GM21526 (cell line): Measurements from ENCODE around the gene AARSD1.
"Not testable (repeated sequence)": the region's sequence is repeated elsewhere in the genome, so short reads cannot be mapped to it uniquely, and the experiment has no call there.

ENCODE experiments used
- ATAC-seq: cut with Tn5 transposase; IDR thresholded peaks from one replicate; pipeline ENCODE4 v1.9.1; 2021; ENCODE audit warnings: moderate library complexity; ENCODE audit not compliant: unreplicated experiment, low FRiP score

The AARSD1 gene

GRCh38 chr17:42964161-42964932 is at the start of gene AARSD1:
TSS of gene AARSD1 (minus strand) at chr17:42964454. CDS start at chr17:42964440, 14 bp downstream.
- ATAC-seq: peak; percentile 74

DNA sequence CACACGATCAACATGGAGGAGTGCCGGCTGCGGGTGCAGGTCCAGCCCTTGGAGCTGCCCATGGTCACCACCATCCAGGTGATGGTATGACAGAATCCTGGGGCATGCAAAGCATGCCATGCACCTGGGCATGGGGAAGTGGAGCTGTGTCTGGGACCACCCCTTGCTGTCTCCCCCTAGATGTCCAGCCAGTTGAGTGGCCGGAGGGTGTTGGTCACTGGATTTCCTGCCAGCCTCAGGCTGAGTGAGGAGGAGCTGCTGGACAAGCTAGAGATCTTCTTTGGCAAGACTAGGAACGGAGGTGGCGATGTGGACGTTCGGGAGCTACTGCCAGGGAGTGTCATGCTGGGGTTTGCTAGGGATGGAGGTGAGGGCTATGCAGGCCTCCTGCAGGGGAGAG is 49.0 kb upstream of the AARSD1 start:
- ATAC-seq: no peak

DNA sequence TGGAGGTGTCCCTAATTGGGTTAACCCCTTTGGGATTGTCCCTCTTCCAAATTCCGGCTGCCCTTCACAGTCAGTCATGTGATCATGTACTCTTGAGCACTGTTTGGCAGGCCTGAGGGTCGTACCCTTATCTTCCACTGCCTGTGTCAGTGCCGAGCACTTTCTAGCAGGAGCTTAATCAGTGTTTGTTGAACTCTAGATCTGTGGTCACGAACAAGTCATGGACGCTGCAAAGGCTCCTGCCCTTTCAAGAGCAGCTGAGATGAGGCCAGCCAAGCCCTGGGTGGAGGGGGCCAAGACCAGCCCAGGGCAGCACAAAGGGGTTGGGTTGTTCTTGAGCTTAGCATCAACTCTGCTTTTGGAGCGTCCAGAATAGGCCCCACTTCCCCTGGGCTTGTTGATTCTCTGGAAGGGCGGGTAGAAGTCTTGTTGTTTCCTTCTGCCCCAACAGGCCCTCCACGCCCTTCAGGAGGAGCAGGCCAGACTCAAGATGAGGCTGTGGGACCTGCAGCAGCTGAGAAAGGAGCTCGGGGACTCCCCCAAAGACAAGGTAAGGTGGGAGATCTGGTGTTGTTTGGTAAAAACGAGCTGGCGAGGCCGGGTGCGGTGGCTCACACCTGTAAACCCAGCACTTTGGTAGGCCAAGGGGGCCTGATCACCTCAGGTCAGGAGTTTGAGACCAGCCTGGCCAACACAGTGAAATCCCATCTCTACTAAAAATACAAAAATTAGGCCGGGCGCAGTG is 47.6 kb upstream of the AARSD1 start:
- no peak for ATAC-seq

DNA sequence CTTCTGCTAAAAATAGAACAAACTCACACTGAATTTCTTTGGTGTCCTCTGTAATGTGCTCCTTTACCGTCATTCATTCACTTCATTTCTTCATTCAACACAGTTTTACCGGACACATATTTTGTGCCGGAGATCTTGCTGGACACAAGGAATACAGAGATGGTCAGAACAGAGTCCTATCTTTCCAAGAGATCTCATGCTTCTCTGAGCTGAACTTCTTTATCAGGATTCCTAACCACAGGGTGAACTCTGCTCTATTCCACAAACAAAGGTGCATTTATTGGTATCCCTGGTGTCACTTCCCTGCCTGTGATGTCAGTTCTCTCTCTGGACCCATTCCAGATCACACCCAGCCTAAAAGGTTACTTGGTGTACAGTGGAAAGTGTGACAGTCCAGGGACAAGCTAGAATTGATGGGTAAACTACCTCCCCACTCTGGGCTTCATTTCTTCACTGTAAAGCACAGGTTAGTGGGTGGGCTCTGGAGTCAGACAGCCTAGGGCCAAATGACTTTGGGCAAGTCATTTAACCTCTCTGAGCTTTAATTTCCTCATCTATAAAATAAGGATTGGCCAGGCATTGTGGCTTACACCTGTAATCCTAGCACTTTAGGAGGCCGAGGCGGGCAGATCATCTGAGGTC is 46.5 kb upstream of the AARSD1 start:
- no peak for ATAC-seq

DNA sequence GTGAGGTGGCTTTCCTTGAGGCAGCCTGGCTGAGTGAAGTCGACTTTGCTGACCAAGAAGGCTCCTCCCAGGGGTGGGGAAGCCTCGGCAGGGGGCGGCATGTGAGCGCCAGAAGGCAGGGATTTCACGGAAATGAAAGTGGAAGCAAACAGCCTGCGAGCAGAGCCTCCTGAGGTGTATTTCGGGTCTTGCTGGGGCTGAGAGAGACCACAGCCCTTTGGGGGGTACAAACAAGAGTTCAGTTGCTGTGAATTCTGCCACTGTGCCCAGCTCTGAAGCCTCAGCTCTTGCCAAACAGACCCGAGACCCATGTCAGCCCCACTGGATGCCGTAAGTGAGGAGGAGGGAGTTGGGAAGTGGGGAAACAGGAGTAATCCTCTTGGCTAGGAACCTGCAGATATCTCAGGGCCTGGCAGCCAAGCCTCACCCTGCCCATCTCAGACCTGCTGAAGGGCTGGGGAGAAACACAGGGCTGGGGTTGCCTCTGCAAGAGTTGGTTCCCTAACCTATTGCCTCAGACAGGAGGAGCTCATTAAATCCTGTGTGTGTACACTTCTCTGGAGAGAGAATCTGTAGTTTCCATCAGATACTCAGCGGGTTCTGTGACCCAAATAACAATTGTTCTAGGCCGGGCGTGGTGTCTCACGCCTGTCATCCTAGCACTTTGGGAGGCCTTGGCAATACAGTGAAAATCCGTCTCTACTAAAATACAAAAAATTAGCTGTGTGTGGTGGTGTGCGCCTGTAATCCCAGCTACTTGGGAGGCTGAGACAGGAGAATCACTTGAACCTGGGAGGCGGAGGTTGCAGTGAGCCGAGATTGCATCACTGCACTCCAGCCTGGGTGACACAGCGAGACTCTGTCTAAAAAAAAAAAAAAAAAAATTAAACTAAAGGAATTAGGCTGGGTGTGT is 42.6 kb upstream of the AARSD1 start, which contains the start of gene IFI35:
Gene IFI35, plus strand, starts transcription at position 146 of the 913 bp plus-strand sequence. Its CDS starts 164 bp downstream, at position 310.
- ATAC-seq: peak; percentile 69

GRCh38 chr17:43003542-43004172 is 39.4 kb upstream of the AARSD1 start:
- ATAC-seq: no peak

GRCh38 chr17:43000894-43001293 is 36.6 kb upstream of the AARSD1 start:
- ATAC-seq: not testable (repeated sequence)

GRCh38 chr17:42999003-42999525 is 34.8 kb upstream of the AARSD1 start:
- no peak for ATAC-seq

- peak; percentile 81 for ATAC-seq
Measured at GRCh38 chr17:42997984-42998938, 34.0 kb upstream of the AARSD1 start, which contains the start of gene RPL27. TSS of gene RPL27 (plus strand) at chr17:42998419. CDS start at chr17:42998751, 332 bp downstream.

- ATAC-seq: no peak
Measured at GRCh38 chr17:42997390-42997983, 33.2 kb upstream of the AARSD1 start.

DNA sequence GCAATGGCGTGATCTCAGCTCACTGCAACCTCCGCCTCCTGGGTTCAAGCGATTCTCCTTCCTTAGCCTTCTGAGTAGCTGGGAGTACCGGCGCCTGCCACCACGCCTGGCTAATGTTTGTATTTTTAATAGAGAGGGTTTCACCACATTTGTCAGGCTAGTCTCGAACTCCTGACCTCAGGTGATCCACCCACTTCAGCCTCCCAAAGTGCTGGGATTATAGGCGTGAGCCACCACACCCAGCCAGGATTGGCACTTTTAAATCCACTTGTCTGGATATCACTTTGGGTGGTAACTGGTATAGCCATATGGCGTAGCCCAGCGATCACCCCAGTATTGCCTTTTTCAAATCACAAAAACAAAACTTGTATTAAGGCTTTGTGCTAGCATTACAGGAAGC is 29.7 kb upstream of the AARSD1 start:
- ATAC-seq: not testable (repeated sequence)

DNA sequence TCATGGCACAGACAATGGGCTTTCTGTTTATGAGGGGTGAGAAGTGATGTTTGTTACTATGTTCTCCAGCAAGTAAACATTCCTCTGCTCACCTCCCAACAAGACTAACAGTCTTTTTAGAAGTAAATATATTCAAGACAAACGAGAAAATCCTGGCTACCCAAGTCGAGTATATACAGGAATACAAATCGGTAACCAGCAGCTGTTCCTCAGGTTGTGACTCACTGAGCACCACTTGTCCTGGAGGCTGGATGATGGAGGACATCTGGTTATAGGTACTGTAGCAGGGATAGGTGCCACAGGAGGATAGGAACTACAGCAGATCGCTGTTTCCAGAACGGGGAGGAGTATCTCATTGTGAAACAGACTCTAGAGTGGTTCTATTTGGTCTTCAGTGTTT is 28.6 kb upstream of the AARSD1 start:
- ATAC-seq: no peak

- ATAC-seq: no peak
Measured at GRCh38 chr17:42991471-42991870, 27.2 kb upstream of the AARSD1 start.

- no peak for ATAC-seq
Measured at GRCh38 chr17:42989726-42990652, 25.7 kb upstream of the AARSD1 start.

DNA sequence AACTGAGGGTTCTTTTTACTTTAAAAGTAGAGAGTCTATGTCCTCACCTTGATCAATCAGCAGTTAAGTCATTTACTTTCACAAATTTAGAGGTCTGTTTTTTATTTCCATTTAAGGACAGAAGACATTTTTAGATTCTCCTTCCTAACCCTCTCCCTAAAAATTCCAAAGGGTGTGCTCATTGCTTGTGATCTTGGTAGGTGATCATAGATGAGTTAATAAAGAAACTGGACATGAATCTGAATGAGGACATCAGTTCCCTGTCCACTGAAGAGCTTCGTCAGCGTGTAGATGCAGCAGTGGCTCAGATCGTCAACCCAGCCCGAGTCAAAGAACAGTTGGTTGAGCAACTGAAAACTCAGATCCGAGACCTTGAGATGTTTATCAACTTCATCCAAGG is 24.9 kb upstream of the AARSD1 start:
- ATAC-seq: no peak

DNA sequence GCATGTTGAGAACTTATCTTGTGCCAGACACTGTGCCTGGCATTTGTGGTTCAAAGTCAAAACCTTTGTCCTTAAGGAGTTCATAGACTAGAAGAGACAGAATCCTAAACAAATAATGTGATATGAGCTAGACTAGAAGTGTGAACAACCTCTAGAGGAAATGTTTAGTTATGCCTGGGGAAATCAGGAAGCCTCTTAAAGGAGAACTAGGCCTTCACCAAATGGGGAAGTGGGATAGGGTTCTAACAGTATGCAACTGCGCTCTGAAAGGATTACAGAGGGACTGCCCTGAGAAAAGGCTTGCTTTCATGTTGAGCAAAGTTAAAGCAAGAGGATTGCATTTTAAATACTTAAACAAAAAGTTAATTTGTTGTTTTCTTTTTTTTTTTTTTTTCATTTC is 21.0 kb upstream of the AARSD1 start:
- ATAC-seq: no peak

- no peak for ATAC-seq
Measured at GRCh38 chr17:42982266-42982665, 18.0 kb upstream of the AARSD1 start.
